NT2/D1 (cell line): Measurements from ENCODE around the gene DHX58.

Source experiments
- DNase-seq: peaks from one replicate; pipeline ENCODE4 v3.0.0-alpha.2; 2011; ENCODE audit warnings: low read depth, low spot score
- H3K27me3 ChIP-seq: 2 replicates; pipeline ENCODE4 v1.6.0; 2011; ENCODE audit warnings: mild to moderate bottlenecking; ENCODE audit not compliant: insufficient read length, insufficient read depth
- H3K36me3 ChIP-seq: 2 replicates; pipeline ENCODE4 v1.6.1; 2011; ENCODE audit warnings: mild to moderate bottlenecking, low read length, mixed read lengths; ENCODE audit not compliant: insufficient read depth, insufficient read length
- H3K4me1 ChIP-seq: 2 replicates; pipeline ENCODE4 v1.5.1; 2011; ENCODE audit not compliant: insufficient read depth, insufficient read length
- H3K4me3 ChIP-seq: 2 replicates; pipeline ENCODE4 v1.5.1; 2011; ENCODE audit warnings: low read depth; ENCODE audit not compliant: insufficient read length
- H3K9ac ChIP-seq: 2 replicates; pipeline ENCODE4 v1.6.0; 2011; ENCODE audit warnings: low read depth; ENCODE audit not compliant: insufficient read length
- H3K9me3 ChIP-seq: 2 replicates; pipeline ENCODE4 v1.5.1; 2011; ENCODE audit warnings: mild to moderate bottlenecking, low read length; ENCODE audit not compliant: insufficient read depth
- SUZ12 ChIP-seq: IDR thresholded peaks from 2 replicates; pipeline ENCODE4 v1.6.1; 2011; ENCODE audit not compliant: insufficient read length, insufficient read depth; ENCODE audit errors: extremely low read depth
- YY1 ChIP-seq: IDR thresholded peaks from 2 replicates; pipeline ENCODE4 v1.6.1; 2011; ENCODE audit not compliant: insufficient read length, insufficient read depth
- ZNF274 ChIP-seq: IDR thresholded peaks from 2 replicates; pipeline ENCODE4 v1.6.1; 2011; ENCODE audit warnings: mild to moderate bottlenecking, low read depth, low read length

Gene DHX58

DNA sequence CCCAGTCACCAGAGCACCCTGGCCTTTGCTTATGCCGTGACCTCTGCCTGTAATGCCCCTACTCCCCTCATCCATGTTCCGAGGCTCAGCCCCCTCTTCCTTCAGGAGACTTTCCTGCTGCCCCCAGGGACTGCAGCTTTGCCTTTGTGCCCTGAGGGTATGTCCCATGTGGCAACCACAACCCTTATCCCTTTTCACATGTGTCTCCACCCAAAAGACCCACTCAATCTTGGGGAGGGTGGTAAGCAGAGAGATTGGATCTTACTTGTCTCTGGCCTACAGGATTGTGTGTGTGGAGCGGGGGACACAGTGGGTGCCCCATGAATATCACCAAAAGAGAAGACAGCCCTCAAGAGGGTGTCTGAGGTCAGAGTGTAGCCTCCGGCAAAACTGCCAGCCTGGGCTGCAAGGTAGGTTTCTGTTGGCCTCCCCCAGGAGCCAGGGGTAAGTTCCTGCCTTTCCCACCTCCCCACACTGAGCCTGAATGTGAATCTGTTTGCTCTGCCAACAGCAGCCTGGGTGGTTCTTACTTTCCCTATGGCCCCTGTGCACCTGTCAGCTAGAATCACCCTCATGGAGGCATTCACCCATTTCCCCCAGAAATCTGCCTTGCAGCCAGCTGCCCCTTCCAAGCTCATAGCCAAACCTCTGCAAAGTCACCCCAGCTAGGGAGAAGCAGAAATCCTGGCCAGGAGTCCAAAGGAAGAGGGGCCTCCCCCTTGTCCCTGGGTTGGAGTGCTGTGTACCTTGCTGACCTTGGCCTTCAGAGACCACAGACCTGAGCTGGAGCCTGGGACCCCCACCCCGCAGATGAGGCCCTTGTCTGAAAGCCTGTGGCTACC lies 50.6 kb downstream of the DHX58 start:
- Histone ChIP-seq H3K27me3 (no peaks in the 10 kb centered on the region), H3K4me3 (no peak overlapping the region), H3K4me1 (peaks cover 29% of the 10 kb centered on the region), H3K9ac (no peak overlapping the region), H3K36me3 (no peaks in the 10 kb centered on the region), H3K9me3 (no peaks in the 10 kb centered on the region)
- TF ChIP-seq ZNF274: no peak
- DNase-seq: no peak

DNA sequence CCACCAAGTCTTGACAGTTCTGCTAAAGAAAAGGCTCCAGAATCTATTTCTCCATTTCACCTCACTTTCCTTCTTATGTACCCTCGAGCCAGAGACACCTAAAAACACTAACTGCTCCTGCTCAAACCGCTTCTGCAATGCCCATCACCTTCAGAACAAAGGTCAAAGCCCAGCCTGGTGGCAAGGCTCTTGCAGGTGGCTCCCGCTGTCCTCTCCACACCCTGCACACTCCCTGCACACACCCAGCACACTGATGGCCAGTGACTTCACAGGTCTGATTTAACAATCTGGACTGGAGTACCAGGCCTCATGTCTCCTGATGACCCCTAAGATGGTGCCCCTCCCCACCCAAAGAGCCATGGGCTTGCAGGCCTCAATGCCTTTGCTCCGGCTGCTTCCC lies 52.3 kb downstream of the DHX58 start:
- H3K9ac ChIP-seq: no peak overlapping the region
- no peaks in the 10 kb centered on the region for H3K27me3 ChIP-seq
- no peak overlapping the region for H3K4me3 ChIP-seq
- DNase-seq: no peak
- TF ChIP-seq SUZ12 (no peak), ZNF274 (no peak), YY1 (no peak)
- no peaks in the 10 kb centered on the region for H3K36me3 ChIP-seq
- peaks cover 38% of the 10 kb centered on the region for H3K4me1 ChIP-seq
- no peaks in the 10 kb centered on the region for H3K9me3 ChIP-seq

DNA sequence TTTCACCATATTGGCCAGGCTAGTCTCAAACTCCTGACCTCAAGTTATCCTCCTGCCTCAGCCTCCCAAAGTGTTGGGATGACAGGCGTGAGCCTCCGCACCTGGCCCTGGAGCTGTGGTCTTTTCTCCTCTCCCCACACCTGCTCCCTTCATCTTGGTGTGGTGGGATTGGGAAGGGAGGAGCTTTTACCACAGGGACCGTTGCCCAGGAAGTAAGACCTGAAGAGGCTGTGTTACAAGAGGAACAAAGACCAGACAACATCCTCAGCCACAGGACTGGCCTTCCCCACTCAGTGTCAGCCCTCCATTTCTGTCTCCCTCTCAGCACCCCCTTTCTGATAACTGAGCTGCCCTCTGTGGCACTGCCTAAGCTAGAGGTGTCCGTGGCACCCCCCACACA lies 52.7 kb downstream of the DHX58 start:
- H3K36me3 ChIP-seq: no peaks in the 10 kb centered on the region
- no peaks in the 10 kb centered on the region for H3K27me3 ChIP-seq
- H3K9ac ChIP-seq: no peak overlapping the region
- no peak for DNase-seq
- TF ChIP-seq YY1 (no peak), SUZ12 (no peak), ZNF274 (no peak)
- H3K4me3 ChIP-seq: no peak overlapping the region
- H3K9me3 ChIP-seq: no peaks in the 10 kb centered on the region
- peaks cover 39% of the 10 kb centered on the region for H3K4me1 ChIP-seq

DNA sequence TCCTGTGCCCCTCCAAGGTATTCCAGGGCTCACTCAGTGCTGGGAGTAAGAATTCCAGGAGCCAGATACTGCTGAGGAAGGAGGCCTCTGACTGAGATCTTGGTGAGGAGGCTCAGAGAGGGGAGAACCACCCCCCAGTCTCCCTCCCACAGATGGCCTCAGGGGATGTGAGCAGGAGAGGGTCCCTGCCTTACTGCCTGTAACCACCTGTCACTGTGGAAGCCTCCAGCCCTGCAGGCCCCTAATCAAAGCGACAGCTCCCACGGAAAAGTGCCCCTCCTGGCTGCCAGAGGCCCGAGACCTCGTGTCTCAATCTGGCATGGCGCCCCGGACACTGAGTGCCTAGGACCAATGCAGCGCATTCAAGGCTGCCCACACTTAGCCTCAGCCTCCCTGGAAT lies 54.5 kb downstream of the DHX58 start:
- TF ChIP-seq ZNF274 (no peak), SUZ12 (no peak), YY1 (no peak)
- Histone ChIP-seq H3K9ac (no peak overlapping the region), H3K4me1 (peaks cover 36% of the 10 kb centered on the region), H3K4me3 (no peak overlapping the region), H3K36me3 (no peaks in the 10 kb centered on the region), H3K9me3 (no peaks in the 10 kb centered on the region), H3K27me3 (no peaks in the 10 kb centered on the region)
- no peak for DNase-seq

DNA sequence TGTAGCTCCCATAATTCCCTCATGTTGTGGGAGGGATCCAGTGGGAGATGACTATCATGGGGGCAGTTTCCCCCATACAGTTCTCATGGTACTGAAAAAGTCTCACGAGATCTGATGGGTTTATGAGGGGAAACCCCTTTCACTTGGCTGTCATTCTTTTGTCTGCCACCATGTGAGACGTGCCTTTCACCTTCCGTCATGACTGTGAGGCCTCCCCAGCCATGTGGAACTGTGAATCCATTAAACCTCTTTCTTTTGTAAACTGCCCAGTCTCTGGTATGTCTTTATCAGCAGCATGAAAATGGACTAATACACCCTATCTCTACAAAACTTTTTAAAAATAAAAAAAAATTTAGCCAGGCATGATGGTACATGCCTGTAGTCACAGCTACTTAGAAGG lies 55.9 kb downstream of the DHX58 start:
- no peaks in the 10 kb centered on the region for H3K27me3 ChIP-seq
- H3K4me1 ChIP-seq: peaks cover 26% of the 10 kb centered on the region
- no peaks in the 10 kb centered on the region for H3K9me3 ChIP-seq
- no peak overlapping the region for H3K9ac ChIP-seq
- H3K4me3 ChIP-seq: no peak overlapping the region
- no peak for DNase-seq
- TF ChIP-seq SUZ12: no peak
- no peak for TF ChIP-seq ZNF274
- no peak for TF ChIP-seq YY1
- no peaks in the 10 kb centered on the region for H3K36me3 ChIP-seq

DNA sequence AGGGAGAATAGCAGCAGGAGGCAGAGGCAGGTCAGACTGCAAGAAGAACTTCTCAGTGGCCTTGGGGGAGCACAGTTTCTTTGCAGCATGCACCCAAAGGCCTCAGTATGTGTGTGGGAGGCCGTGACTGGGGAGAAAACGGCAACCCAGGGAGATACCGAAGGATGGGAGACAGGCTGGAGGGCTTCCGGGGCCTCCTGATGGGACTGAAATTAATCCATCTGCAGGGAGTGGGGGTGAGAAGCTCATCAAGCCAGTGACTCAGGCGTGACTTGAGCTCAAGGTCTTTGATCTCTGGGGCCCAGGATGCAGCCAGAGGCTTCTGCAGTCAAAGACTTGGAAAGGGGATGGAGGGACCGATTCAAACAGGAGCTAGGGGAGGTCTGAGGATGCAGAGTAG lies 57.0 kb downstream of the DHX58 start:
- peaks cover 26% of the 10 kb centered on the region for H3K4me1 ChIP-seq
- no peak overlapping the region for H3K4me3 ChIP-seq
- H3K9ac ChIP-seq: no peak overlapping the region
- no peaks in the 10 kb centered on the region for H3K27me3 ChIP-seq
- H3K36me3 ChIP-seq: no peaks in the 10 kb centered on the region
- DNase-seq: no peak
- H3K9me3 ChIP-seq: no peaks in the 10 kb centered on the region
- no peak for TF ChIP-seq SUZ12
- no peak for TF ChIP-seq ZNF274
- TF ChIP-seq YY1: no peak

DNA sequence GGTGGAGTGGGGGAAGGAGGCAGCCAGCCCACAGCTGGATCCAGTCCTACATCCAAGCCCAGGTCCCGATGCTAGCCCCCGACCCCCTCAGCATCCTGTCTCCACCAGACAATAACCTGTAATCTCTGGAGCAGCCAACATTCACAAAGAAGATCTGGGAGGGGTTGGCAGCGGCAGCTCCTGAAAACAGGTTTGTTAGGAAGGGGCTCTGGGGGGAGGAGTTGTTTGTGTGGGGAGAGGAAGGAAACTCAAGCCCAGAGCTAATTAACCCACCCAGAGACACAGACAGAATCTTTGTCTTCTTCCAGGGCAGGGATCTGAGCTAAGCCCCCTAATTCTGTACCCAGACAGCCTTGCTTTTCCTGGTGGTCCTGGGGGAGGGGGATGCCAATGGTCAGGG lies 57.5 kb downstream of the DHX58 start:
- TF ChIP-seq YY1 (no peak), SUZ12 (no peak), ZNF274 (no peak)
- Histone ChIP-seq H3K9me3 (no peaks in the 10 kb centered on the region), H3K4me1 (peaks cover 26% of the 10 kb centered on the region), H3K9ac (peak overlapping the region; percentile 51), H3K27me3 (no peaks in the 10 kb centered on the region), H3K4me3 (no peak overlapping the region), H3K36me3 (no peaks in the 10 kb centered on the region)
- no peak for DNase-seq
